HUES48 (cell line): ENCODE measurements around the gene KRTAP10-1.

Source experiments
- H3K27ac ChIP-seq: one replicate; pipeline ENCODE4 v1.7.0; 2013; ENCODE audit warnings: low read depth, low read length, inconsistent platforms
- H3K27me3 ChIP-seq: 2 replicates; pipeline ENCODE4 v1.6.1; 2013; ENCODE audit warnings: mild to moderate bottlenecking, low read length; ENCODE audit not compliant: control insufficient read depth, insufficient read depth
- H3K36me3 ChIP-seq: 2 replicates; pipeline ENCODE4 v1.6.1; 2013; ENCODE audit warnings: low read length; ENCODE audit not compliant: control insufficient read depth, insufficient read depth
- H3K4me1 ChIP-seq: 2 replicates; pipeline ENCODE4 v1.6.1; 2013; ENCODE audit warnings: mild to moderate bottlenecking, low read length; ENCODE audit not compliant: control insufficient read depth, insufficient read depth
- H3K4me3 ChIP-seq: 2 replicates; pipeline ENCODE4 v1.5.1; 2013; ENCODE audit warnings: mild to moderate bottlenecking, low read depth, low read length
- H3K9ac ChIP-seq: 2 replicates; pipeline ENCODE4 v1.6.1; 2013; ENCODE audit warnings: mild to moderate bottlenecking, low read depth, low read length, moderate library complexity
- H3K9me3 ChIP-seq: 2 replicates; pipeline ENCODE4 v1.6.1; 2013; ENCODE audit warnings: low read length; ENCODE audit not compliant: control insufficient read depth, insufficient read depth

KRTAP10-1 gene

DNA sequence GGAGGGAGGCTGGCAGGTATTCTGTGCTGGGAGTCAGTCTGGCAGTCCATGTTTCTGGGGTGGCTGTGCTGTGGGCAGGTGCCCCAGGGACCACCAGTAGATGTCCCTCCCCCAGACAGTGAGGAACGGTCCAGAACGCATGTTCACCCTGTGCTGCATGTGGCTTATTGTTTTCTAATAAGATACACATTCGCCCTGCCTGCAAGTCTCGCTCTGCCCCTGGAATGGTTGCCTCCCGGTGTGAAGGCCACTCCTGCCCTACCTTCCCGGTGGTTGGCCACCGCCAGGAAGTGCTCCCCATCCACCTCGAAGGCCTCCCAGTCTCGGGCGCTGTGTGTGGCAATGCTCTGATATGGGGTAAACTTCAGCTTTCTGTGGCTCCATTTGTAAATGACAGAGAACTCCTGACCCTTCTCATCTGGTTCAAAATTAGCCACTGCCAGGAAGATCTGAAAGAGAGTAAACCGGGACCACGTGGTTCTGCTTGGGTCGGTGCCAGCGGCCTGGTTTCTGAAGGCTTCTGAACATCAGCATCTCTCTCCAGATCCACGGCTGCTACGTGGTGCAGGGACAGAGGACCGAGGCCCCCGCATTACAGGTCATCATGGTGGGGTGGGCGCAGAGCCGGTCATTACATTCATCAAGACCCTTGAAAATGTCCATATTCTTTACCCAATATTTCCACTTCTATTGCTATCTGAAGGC, 14.5 kb downstream of the KRTAP10-1 start:
- H3K9ac ChIP-seq, result no peak overlapping the region
- no peaks in the 10 kb centered on the region for H3K4me1 ChIP-seq
- no peak overlapping the region for H3K27ac ChIP-seq
- no peaks in the 10 kb centered on the region for H3K9me3 ChIP-seq
- H3K36me3 ChIP-seq, result no peaks in the 10 kb centered on the region
- no peaks in the 10 kb centered on the region for H3K27me3 ChIP-seq
- H3K4me3 ChIP-seq, result no peak overlapping the region

DNA sequence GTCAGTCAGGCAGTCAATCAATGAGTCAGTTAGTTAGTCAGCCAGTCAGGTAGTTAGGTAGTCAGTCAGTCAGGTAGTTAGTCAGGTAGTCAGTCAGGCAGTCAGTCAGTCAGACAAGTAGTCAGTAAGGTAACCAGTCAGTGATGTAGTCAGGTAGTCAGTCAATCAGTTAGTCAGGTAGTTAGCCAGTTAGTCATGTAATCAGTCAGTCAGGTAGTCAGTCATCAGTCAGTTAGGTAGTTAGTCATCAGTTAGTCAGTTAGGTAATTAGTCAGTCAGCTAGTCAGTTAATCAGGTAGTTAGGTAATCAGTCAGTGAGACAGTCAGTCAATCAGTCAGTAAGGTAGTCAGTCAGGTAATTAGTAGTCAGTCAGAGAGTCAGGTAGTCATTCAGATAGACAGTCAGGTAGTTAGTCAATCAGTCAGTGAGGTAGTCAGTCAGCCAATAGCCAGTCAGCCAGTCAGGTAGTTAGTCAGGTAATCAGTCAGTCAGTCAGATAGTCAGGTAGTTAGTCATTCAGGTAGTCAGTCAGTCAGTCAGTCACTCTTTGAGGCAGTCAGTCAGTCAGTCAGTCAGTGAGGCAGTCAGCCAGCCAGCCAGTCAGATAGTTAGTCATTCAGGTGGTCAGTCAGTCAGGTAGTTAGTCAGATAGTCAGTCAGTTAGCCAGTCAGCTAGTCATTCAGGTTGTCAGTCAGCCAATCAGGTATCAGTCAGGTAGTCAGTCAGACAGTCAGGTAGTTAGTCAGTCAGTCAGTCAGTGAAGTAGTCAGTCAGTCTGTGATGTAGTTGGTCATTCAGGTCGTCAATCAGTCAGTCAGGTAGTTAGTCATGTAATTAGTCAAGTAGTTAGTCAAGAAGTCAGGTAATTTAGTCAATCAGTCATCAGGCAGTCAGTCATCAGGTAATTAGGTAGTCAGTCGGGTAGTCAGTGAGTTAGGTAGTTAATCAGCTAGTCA, 15.3 kb downstream of the KRTAP10-1 start:
- no peaks in the 10 kb centered on the region for H3K9me3 ChIP-seq
- H3K9ac ChIP-seq, result no peak overlapping the region
- H3K4me3 ChIP-seq, result no peak overlapping the region
- no peak overlapping the region for H3K27ac ChIP-seq
- no peaks in the 10 kb centered on the region for H3K4me1 ChIP-seq
- H3K36me3 ChIP-seq, result no peaks in the 10 kb centered on the region
- H3K27me3 ChIP-seq, result no peaks in the 10 kb centered on the region

DNA sequence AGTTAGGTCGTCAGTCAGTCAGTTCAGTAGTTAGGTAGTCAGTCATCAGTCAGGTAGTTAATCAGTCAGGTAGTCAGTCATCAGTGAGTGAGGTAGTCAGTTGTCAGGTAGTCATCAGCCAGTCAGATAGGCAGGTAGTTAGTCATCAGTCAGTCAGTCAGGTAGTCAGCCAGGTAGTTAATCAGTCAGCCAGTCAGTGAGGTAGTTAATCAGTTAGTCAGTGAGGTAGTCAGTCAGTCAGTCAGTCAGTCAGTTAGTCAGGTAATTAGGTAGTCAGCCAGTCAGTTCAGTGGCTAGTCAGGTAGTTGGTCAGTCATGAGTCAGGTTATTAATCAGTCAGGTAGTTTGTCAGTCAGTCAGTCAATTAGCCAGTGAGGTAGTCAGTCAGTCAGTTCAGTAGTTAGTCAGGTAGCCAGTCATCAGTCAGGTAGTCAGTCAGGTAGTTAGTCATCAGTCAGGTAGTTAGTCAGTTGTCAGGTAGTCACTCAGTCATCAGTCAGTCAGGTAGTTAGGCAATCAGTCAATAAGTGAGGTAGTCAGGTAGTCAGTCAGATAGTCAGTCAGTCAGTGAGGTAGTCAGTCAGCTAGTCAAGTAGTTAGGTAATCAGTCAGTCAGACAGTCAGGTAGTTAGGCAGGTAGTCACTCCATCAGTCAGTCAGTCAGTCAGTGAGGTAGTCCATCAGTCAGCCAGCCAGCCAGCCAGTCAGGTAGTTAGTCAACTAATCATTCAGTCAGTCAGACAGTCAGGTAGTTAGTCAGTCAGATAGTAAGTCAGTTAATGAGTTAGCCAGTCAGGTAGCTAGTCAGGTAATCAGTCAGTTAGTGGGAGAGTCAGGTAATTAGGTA, 16.2 kb downstream of the KRTAP10-1 start:
- H3K36me3 ChIP-seq, result no peaks in the 10 kb centered on the region

DNA sequence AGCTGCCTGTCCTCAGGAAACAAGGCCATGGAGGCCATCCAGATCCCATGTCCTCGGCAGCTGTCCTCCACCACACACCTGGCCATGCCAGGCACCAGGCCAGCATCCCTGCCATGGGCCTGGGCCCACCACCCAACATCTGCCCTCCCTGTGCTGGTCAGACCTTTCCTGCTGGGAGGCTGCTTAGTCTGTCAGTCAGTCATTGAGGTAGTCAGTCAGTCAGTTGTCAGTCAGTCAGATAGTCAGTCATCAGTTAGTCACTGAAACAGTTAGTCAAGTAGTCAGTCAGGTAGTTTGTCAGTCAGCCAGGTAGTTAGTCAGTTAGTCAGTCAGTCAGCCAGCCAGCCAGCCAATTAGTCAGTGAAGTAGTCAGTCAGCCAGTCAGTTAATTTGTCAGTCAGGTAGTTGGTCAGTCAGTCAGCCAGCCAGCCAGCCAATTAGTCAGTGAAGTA, 17.2 kb downstream of the KRTAP10-1 start:
- H3K27ac ChIP-seq, result no peak overlapping the region
- no peaks in the 10 kb centered on the region for H3K27me3 ChIP-seq
- H3K4me1 ChIP-seq, result no peaks in the 10 kb centered on the region
- no peaks in the 10 kb centered on the region for H3K36me3 ChIP-seq
- no peaks in the 10 kb centered on the region for H3K9me3 ChIP-seq
- no peak overlapping the region for H3K4me3 ChIP-seq
- H3K9ac ChIP-seq, result no peak overlapping the region

More for the DNA sequence above, 16.2 kb downstream of the KRTAP10-1 start:
- H3K27me3 ChIP-seq, result no peaks in the 10 kb centered on the region
- H3K4me1 ChIP-seq, result no peaks in the 10 kb centered on the region
- H3K9ac ChIP-seq, result no peak overlapping the region
- no peaks in the 10 kb centered on the region for H3K9me3 ChIP-seq
- H3K27ac ChIP-seq, result no peak overlapping the region
- no peak overlapping the region for H3K4me3 ChIP-seq

DNA sequence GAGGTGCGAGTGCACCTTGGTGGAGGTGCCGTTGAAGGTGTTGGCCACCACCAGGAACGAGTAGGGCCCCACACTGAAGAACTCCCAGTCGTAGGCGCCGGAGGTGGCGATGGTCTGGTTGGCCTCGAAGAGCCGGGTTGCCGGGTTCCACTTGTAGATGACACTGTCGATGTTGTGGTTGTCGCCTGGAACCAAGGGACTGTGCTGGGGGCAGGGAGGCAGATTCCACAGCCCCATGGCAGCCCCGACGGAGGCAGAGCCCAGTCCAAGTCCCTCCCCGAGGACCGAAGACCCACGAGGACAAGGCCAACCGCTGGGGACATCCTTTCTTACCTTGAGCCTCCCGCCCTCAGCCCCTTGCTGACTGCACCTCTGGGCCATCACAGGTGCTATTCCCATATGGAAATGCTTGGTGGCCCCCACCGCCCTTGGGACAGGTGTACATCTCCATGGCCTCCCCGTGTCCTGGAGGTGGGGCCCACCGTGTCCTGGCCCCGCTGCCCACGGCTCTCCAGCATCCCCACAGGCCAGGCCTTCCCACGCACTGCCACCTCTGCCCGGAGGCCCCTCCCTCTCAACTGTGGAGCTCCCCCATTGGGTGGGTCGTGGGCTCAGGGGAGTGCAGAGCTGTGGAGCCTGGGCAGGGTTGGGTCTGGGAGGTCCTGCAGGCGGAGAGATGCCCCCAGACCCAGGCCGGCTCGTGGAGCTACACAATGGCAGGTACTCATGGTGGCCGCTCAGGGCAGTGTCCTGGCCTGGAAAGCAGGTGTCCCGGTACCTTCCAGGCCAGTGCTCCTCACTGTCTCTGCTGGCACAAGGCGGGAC, 17.9 kb downstream of the KRTAP10-1 start:
- Histone ChIP-seq H3K9ac (no peak overlapping the region; the same call in 1 of the 2 replicates), H3K4me1 (no peaks in the 10 kb centered on the region), H3K27me3 (no peaks in the 10 kb centered on the region), H3K4me3 (no peak overlapping the region), H3K27ac (no peak overlapping the region), H3K9me3 (no peaks in the 10 kb centered on the region), H3K36me3 (no peaks in the 10 kb centered on the region)

DNA sequence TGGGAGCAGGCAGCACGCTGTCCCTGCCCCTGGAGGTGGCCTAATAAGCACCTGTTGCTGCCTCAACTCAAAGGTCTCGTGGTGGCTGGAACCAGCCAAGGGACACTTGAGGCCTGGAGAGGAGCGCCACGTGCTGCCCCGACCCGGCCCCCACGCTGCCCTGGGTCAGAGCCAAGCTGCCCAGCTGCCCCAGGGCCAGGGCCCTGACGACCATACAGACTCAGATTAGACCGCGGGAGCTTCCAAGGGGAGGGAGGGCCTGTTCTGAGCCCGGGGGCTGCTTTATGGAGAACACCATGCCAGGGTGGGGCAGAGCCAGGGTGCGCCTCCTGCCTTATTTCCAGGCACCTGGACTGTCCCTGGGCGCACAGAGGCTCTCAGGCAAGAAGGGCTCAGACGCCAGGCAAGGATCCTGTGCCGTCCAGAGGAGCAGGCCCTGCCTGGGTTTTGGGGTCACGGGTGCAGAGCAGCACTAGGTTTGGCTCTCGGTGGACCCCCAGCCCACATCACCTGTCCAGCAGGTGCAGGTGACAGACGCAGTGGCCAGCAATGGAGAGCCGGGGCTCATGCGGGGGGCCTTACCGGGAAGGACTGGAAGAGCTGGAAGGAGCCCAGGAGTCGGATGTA, 18.6 kb downstream of the KRTAP10-1 start:
- Histone ChIP-seq H3K36me3 (no peaks in the 10 kb centered on the region), H3K9me3 (no peaks in the 10 kb centered on the region), H3K9ac (no peak overlapping the region; the same call in 1 of the 2 replicates), H3K4me1 (no peaks in the 10 kb centered on the region), H3K27me3 (no peaks in the 10 kb centered on the region), H3K4me3 (no peak overlapping the region), H3K27ac (no peak overlapping the region)

DNA sequence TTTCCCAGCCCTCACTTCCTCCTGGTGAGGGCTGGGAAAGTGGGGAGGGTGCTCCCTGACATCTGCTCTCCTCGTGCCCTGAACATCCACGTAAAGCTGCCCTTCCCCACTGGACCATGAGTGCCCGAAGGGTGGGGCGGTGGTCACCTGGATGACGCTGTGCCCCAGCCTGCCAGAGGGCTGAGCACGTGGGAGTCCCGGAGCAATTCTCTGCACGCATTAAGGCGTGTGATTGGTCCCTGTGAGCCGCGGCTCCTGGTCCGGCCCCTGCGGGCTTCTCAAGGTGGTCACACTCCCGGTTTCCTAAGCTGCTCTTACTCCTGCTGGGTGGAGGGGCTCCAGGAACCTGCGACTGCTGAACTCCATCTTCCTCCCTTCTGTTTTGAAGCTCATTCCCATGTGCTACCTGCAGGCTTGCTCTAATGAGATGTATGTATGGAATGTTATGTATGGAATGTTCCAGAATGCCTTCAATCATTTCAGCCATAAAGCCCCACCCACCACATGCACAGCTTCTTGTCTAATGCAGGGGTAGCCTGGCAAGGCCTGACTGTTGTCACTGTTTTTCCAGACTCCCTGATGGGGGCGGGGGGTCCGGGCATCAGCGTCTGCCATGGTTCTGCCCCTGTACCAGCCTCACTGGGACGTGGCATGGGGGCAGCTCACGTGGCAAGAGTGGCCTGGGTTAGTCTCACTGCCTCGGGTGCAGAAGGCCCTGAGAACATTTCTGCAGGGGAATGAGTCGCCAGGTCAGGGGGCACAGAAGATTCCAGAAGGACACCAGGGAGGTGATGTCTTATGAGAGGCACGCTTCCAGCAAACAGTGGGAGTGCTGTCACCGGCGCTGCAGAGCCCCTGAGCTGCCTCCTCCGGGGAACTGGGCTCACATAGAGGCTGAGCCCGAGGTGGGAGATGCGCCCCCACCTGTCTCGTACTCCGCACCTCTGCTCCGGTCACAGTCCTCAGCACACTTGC, 19.4 kb downstream of the KRTAP10-1 start:
- Histone ChIP-seq H3K27me3 (no peaks in the 10 kb centered on the region), H3K4me3 (no peak overlapping the region), H3K9me3 (no peaks in the 10 kb centered on the region), H3K4me1 (no peaks in the 10 kb centered on the region), H3K9ac (no peak overlapping the region), H3K36me3 (no peaks in the 10 kb centered on the region), H3K27ac (no peak overlapping the region)

DNA sequence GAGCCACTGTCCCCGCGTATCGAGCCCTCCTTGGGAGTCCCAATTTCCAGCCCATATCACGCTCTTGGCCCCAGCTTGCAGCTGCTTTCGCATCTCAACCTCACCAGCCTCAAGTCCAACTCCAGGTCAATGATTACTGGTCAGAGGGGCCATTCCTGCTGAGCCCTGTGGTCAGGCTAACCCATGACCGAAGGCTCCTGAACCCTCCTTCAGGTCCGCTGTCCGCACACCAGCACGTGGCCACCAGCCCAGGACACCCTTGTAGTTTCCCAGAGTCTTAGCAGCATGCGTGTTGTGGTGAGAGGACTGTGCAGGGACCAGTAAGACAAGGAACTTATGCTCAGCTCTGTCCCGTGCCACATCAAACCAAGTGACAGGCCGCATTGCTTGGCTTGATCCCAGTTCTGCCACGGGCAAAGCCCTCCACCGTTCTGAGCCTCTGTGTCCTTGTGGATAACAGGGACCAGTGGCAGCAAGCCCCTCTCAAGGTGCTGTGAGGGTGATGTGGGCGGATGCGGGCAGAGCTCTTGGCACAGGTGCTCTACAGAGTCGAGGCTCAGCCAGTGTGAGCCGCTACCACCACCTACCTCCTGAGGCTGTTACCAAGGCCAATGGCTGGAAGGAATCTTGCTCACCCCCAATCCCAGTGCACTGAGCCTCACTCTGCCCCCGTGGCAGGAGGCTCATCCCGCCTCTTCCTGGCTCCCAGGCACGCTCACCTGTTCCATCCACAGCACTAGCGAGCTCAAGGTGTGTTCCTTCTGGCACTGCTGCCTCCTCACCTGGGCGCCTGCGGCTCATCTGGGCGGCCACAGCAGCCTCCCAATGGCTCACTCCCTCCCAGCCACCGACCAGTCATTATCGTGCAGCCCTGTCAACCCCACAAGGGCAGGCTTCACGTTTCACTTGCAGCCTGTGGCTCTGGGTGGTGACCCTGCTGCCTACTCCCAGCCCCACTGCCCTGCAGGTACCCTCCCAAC, 20.4 kb downstream of the KRTAP10-1 start:
- no peaks in the 10 kb centered on the region for H3K36me3 ChIP-seq
- no peaks in the 10 kb centered on the region for H3K4me1 ChIP-seq
- H3K9me3 ChIP-seq, result no peaks in the 10 kb centered on the region
- no peaks in the 10 kb centered on the region for H3K27me3 ChIP-seq
- H3K4me3 ChIP-seq, result no peak overlapping the region
- no peak overlapping the region for H3K27ac ChIP-seq
- no peak overlapping the region for H3K9ac ChIP-seq
